Measurements from ENCODE around the gene WDPCP. TPM values are rescaled to one million over a fixed set of nuclear protein-coding genes. Genes with fewer than 3 reads are reported as not detected.
A peak's percentile ranks its signal among the peaks of the same experiment; 100 is the strongest.

Gene WDPCP
- total RNA-seq, 4 donors from 2014 or later, result 7.1 to 19.9 (median 9.6) TPM

- Histone ChIP-seq H3K4me3 (no peak overlapping the region), H3K4me1 (no peaks in the 10 kb centered on the region), H3K36me3 (peaks cover 0 to 14% of the 10 kb centered on the region in 2 donors), H3K27me3 (no peaks in the 10 kb centered on the region), H3K9me3 (peaks cover 0 to 8% (median 0%) of the 10 kb centered on the region in 3 donors), H3K27ac (no peak overlapping the region)
- no peak for ATAC-seq
- TF ChIP-seq POLR2A (IDR thresholded peaks at IDR 0.05), result no peak
- no peak for TF ChIP-seq EP300 (IDR thresholded peaks at IDR 0.05)
- no peak for TF ChIP-seq CTCF (IDR thresholded peaks at IDR 0.05)
- TF ChIP-seq POLR2AphosphoS5 (IDR thresholded peaks at IDR 0.05), result no peak
Observed at GRCh38 chr2:63425606-63426005, 162.7 kb downstream of the WDPCP start.

GRCh38 chr2:63425079-63425416 lies 163.2 kb downstream of the WDPCP start:
- Histone ChIP-seq H3K27me3 (no peaks in the 10 kb centered on the region), H3K4me3 (no peak overlapping the region), H3K4me1 (no peaks in the 10 kb centered on the region), H3K36me3 (peaks cover 0 to 11% of the 10 kb centered on the region in 2 donors), H3K9me3 (peaks cover 0 to 8% (median 0%) of the 10 kb centered on the region in 3 donors), H3K27ac (no peak overlapping the region)
- TF ChIP-seq EP300 (IDR thresholded peaks at IDR 0.05) (no peak), POLR2A (IDR thresholded peaks at IDR 0.05) (no peak), CTCF (IDR thresholded peaks at IDR 0.05) (no peak)
- WGBS, 2 donors (ENCODE audit: low coverage in 1 of 2), result 68 to 70% methylated on average over 3 of the region's 4 CpGs
- no peak for ATAC-seq

- Histone ChIP-seq H3K4me1 (no peaks in the 10 kb centered on the region), H3K9me3 (peaks cover 0 to 8% (median 0%) of the 10 kb centered on the region in 3 donors), H3K4me3 (no peak overlapping the region), H3K36me3 (peaks cover 0 to 6% of the 10 kb centered on the region in 2 donors), H3K27me3 (no peaks in the 10 kb centered on the region), H3K27ac (no peak overlapping the region)
- 40 to 65% methylated on average over 3 to 10 of the region's 15 CpGs for WGBS, 2 donors (ENCODE audit: low coverage in 1 of 2)
- TF ChIP-seq CTCF (IDR thresholded peaks at IDR 0.05) (peak in 1 of 4 experiments; percentile 13), POLR2A (IDR thresholded peaks at IDR 0.05) (no peak), EP300 (IDR thresholded peaks at IDR 0.05) (no peak)
- no peak for ATAC-seq
Observed at GRCh38 chr2:63424329-63425078, 163.8 kb downstream of the WDPCP start.

- TF ChIP-seq CTCF (IDR thresholded peaks at IDR 0.05), result no peak
- no peak for TF ChIP-seq POLR2A (IDR thresholded peaks at IDR 0.05)
- no peak for TF ChIP-seq POLR2AphosphoS5 (IDR thresholded peaks at IDR 0.05)
- TF ChIP-seq EP300 (IDR thresholded peaks at IDR 0.05), result no peak
- ATAC-seq, result no peak
- peaks cover 0 to 6% of the 10 kb centered on the region in 2 donors for H3K36me3 ChIP-seq
- H3K27me3 ChIP-seq, result no peaks in the 10 kb centered on the region
- no peaks in the 10 kb centered on the region for H3K9me3 ChIP-seq
- WGBS, 2 donors (ENCODE audit: low coverage in 1 of 2), result 80 to 100% methylated on average over 1 of the region's 1 CpG
- no peak overlapping the region for H3K4me3 ChIP-seq
- H3K4me1 ChIP-seq, result no peaks in the 10 kb centered on the region
- H3K27ac ChIP-seq, result no peak overlapping the region
Observed at GRCh38 chr2:63422556-63422955, 165.7 kb downstream of the WDPCP start.

GRCh38 chr2:63408530-63408929 lies 179.7 kb downstream of the WDPCP start:
- no peaks in the 10 kb centered on the region for H3K4me1 ChIP-seq
- H3K27ac ChIP-seq, result no peak overlapping the region
- ATAC-seq, result no peak

More at GRCh38 chr2:63408530-63408929, 179.7 kb downstream of the WDPCP start:
- no peak for TF ChIP-seq CTCF (IDR thresholded peaks at IDR 0.05)
- TF ChIP-seq POLR2AphosphoS5 (IDR thresholded peaks at IDR 0.05), result no peak
- TF ChIP-seq POLR2A (IDR thresholded peaks at IDR 0.05), result no peak
- H3K4me3 ChIP-seq, result no peak overlapping the region
- H3K36me3 ChIP-seq, result peaks cover 0 to 49% of the 10 kb centered on the region in 2 donors
- WGBS, 2 donors (ENCODE audit: low coverage in 1 of 2), result 86 to 95% methylated on average over 2 of the region's 5 CpGs
- no peaks in the 10 kb centered on the region for H3K27me3 ChIP-seq
- H3K9me3 ChIP-seq, result no peaks in the 10 kb centered on the region

All from gastroesophageal sphincter (tissue), 4 donors.